Uterus (tissue), 2 donors: ENCODE measurements around the gene ADCY2.

Experiments
- POLR2A ChIP-seq, 2 donors: fragments of 450-650 bp; IDR thresholded peaks; one replicate each; pipeline ENCODE4 v1.6.1; 2016; ENCODE audit warnings: antibody characterized with exemption in 2 of 2, mild to moderate bottlenecking in 1 of 2, moderate library complexity in 1 of 2
- TF ChIP-seq, protein P1 (sequence below), 4 experiments: fragments of 200-600 bp in 2 of 4; fragments of 450-650 bp in 2 of 4; sonication (generic) in 2 of 4; IDR thresholded peaks; one replicate each; pipeline ENCODE4 v1.5.1; 2016 to 2019; ENCODE audit warnings: antibody characterized with exemption in 4 of 4, mild to moderate bottlenecking in 2 of 4, moderate library complexity in 1 of 4

DNA sequence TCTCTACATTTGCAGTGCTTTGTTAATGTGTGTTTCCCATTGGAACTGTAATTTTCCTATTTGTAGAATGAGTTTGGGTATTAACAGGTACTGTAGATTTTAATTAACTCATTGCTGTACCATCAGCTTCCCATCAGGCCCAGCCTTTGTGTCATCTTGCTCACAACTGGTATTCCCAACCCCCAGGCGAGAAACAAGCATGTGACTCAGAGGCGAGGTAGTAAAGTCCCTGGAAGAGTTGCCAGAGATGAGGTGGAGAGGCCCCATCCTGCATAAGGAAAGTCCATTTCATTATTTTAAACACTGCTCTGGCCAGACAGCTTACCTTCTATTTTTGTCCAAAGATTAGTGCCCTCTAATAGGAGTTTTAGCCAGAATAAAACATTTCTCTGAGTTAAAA lies 29.9 kb downstream of the ADCY2 start:
- no peak for TF ChIP-seq POLR2A (IDR thresholded peaks at IDR 0.05)
- TF ChIP-seq, protein P1, sequence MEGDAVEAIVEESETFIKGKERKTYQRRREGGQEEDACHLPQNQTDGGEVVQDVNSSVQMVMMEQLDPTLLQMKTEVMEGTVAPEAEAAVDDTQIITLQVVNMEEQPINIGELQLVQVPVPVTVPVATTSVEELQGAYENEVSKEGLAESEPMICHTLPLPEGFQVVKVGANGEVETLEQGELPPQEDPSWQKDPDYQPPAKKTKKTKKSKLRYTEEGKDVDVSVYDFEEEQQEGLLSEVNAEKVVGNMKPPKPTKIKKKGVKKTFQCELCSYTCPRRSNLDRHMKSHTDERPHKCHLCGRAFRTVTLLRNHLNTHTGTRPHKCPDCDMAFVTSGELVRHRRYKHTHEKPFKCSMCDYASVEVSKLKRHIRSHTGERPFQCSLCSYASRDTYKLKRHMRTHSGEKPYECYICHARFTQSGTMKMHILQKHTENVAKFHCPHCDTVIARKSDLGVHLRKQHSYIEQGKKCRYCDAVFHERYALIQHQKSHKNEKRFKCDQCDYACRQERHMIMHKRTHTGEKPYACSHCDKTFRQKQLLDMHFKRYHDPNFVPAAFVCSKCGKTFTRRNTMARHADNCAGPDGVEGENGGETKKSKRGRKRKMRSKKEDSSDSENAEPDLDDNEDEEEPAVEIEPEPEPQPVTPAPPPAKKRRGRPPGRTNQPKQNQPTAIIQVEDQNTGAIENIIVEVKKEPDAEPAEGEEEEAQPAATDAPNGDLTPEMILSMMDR (IDR thresholded peaks at IDR 0.05) = no peak
